Adrenal gland (tissue), 5 donors: Measurements from ENCODE around the gene ABCC6.

Experiments used
- CTCF ChIP-seq, 6 experiments: fragments of 450-650 bp in 4 of 6; fragments of 200-600 bp in 2 of 6; sonication (generic) in 1 of 6; IDR thresholded peaks; 1 replicate in 5 of 6; 2 replicates in 1 of 6; pipeline versions ENCODE4 v1.5.1 to v1.8.0; 2016 to 2021; ENCODE audit warnings: antibody characterized with exemption in 6 of 6, mild to moderate bottlenecking in 2 of 6, moderate library complexity in 1 of 6
- POLR2A ChIP-seq, 2 donors: fragments of 450-650 bp; IDR thresholded peaks; one replicate each; pipeline ENCODE4 v1.6.1; 2017; ENCODE audit warnings: antibody characterized with exemption in 2 of 2, mild to moderate bottlenecking in 2 of 2, moderate library complexity in 1 of 2
- donor health status: DM: no; HTN: no; CAD: no.

- TF ChIP-seq CTCF (IDR thresholded peaks at IDR 0.05) (no peak), POLR2A (IDR thresholded peaks at IDR 0.05) (no peak)
Measured at GRCh38 chr16:16099320-16099719, 124.0 kb downstream of the ABCC6 start.
